ENCODE data around the gene NUSAP1.
"Not testable (repeated sequence)": the region's sequence is repeated elsewhere in the genome, so short reads cannot be mapped to it uniquely, and the experiment has no call there.

The NUSAP1 gene

GRCh38 chr15:41332194-41333025 is at the start of gene NUSAP1, which contains the start of gene OIP5:
TSS of gene NUSAP1 (plus strand) at chr15:41332881. CDS start at chr15:41332958, 77 bp downstream.
TSS of gene OIP5 (minus strand) at chr15:41332591. CDS start at chr15:41332561, 30 bp downstream.
- peak; percentile 98 for DNase-seq

DNA sequence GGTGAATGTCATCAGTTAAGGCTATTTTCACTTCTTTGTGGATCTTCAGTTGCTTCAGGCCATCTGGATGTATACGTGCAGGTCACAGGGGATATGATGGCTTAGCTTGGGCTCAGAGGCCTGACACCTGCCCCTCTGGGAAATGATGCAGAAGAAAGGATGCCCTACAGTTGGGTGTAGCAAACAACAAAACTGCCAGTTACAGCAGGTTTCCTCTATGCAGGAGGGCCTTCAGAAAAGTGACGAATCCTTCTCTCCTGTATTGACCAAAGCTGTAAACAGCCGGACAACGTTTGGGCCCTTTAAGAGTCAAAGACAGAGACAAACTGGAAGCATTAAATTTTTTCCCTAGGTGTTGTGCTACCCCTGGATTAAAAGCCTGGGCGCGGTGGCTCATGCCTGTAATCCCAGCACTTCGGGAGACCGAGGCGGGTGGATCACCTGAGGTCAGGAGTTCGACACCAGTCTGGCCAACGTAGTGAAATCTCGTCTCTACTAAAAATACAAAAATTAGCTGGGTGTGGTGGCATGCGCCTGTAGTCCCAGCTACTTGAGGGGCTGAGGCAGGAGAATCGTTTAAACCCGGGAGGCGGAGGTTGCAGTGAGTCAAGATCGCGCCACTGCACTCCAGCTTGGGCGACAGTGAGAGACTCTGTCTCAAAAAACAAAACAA is 49.6 kb upstream of the NUSAP1 start:
- not testable (repeated sequence) for DNase-seq

DNA sequence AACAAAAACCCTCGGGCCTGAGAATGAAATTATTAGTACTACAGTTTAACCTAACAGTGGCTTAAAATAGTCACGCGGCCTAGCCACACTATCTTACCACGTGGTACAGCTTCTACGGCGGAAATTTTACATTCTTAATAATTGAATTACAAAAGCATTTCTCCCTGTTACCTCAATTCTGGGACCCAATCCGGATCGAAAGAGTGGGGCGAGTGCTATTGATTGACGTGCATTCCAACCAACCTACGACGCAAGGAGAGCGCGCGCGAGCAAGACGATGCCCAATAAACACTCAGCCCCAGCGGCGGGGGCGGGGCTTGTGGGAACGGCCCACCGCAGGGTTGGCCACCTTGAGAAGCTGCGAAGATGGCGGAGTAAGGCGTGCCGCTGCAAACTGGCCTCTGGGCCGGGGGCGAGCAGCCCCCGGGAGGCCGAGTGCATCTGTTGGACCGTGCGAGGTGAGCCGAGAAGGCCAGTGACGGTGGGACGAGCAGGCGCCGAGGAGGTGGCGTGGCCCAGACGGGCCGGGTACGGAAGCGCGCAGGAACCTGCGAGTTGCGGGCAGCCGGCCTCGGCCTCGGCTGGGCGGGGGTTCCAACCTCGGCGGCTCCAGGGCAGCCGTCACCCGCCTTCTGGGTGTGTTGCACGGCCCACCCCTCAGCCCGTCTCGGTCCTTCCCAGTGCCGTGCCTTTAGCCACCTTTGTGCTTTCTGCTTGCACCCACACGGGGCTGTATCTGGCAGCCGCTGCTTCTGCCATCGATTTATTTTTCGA is 48.8 kb upstream of the NUSAP1 start:
- peak; percentile 93 for DNase-seq

- DNase-seq = no peak
Observed at GRCh38 chr15:41284427-41285177, 48.1 kb upstream of the NUSAP1 start.

GRCh38 chr15:41285285-41285684 is 47.4 kb upstream of the NUSAP1 start:
- DNase-seq = no peak

DNA sequence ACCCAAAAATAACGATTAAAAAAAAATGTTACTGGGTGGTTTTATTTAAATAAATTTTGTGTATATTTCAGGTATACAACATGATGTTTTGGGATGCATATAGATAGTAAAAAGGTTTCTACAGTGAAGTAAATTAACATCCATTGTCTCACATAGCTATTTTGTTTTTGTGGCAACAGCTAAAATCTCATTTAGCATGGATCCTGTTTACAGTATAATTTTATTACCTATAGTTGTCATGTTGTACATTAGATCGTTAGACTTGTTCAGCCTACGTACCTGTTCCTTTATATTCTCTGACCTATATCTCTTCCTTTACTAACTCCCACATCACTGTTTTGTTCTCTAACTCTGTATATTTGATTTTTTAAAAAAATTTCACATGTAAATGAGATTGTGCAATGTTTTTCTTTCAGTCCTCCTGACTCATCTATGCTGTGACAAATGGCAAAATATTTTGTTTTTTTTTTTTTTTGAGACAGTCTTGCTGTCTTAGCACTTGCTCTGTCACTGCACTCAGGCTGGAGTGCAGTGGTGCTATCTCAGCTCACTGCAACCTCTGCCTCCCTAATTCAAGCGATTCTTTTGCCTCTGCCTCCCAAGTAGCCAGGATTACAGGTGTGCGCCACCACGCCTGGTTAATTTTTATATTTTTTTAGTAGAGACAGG is 45.9 kb upstream of the NUSAP1 start:
- no peak for DNase-seq

DNA sequence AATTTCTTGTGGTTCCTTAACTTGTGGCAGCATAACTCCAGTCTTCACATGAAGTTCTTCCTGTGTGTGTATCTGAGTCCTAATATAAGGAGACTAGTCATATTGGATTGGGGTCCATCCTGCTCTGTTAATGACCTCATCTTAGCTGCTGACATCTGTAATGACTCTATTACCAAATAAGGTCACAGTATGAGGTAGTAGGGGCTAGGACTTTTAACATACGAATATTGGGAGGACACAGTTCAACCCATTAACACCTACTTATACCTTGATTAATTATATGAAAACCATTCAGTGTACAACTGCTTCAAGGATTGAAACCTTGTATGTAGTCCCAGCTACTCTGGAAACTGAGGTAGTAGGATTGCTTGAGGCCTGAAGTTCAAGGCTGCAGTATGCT is 44.2 kb upstream of the NUSAP1 start:
- no peak for DNase-seq

- no peak for DNase-seq
Observed at GRCh38 chr15:41289953-41290352, 42.7 kb upstream of the NUSAP1 start.

DNA sequence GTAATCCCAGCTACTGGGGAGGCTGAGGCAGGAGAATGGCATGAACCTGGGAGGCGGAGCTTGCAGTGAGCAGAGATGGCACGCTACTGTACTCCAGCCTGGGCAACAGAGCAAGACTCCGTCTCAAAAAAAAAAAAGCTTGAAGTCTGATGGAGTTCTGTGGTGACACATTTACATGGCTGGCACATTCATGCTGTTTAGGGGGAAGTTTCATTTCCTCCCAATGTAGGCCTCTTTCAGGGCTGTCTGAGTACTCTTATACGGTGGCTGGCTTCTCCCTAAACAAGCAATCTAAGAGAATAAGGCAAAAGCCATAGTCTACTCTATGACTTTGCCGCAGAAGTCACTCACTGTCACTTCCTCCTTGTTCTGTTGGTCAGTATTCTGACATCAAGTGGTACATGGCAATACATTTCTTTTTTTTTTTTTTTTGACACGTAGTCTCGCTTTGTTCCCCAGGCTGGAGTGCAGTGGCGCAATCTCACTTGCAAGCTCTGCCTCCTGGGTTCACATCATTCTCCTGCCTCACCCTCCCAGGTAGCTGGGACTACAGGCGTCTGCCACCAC is 41.5 kb upstream of the NUSAP1 start:
- DNase-seq = no peak

DNA sequence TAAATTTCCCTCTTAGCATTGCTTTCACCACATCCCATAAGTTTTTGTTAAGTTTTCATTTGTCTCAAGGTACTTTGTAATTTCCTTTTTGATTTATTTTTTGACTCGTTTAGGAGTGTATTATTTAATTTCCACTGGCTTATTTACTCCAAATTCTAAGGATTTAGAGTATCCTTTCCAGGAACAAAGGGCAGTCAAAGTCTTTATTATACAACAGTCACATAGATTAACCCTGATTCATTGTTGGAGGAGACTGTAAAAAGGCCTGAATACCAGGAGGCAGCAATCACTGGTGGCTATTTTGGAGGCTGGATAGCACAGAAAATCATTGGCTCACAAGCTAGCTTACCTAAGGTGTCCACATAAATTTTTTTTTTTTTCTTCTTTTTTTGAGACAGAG is 40.2 kb upstream of the NUSAP1 start:
- DNase-seq = no peak

DNA sequence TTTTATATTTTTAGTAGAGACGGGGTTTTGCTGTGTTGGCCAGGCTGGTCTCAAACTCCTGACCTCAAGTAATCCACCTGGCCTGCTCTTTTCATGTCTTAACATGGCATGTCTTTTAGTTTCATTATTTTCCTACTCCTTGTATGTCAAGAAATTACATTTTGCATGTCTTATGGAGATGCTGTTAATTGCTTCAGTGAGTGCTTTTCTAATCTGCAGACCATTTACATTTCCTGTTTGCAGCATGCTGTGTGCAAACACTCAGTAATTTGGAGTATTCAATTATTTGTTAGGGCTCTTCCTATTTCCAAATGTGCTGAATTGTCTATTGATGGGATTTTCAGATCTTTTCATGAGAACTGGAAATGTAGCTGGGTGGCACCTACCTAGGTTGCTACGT is 31.5 kb upstream of the NUSAP1 start:
- not testable (repeated sequence) for DNase-seq

- DNase-seq = no peak
Observed at GRCh38 chr15:41301587-41301986, 31.1 kb upstream of the NUSAP1 start.

GRCh38 chr15:41304149-41304770 is 28.4 kb upstream of the NUSAP1 start:
- DNase-seq = no peak

GRCh38 chr15:41307679-41308078 is 25.0 kb upstream of the NUSAP1 start:
- DNase-seq = no peak

- no peak for DNase-seq
Observed at GRCh38 chr15:41309226-41309905, 23.3 kb upstream of the NUSAP1 start.

DNA sequence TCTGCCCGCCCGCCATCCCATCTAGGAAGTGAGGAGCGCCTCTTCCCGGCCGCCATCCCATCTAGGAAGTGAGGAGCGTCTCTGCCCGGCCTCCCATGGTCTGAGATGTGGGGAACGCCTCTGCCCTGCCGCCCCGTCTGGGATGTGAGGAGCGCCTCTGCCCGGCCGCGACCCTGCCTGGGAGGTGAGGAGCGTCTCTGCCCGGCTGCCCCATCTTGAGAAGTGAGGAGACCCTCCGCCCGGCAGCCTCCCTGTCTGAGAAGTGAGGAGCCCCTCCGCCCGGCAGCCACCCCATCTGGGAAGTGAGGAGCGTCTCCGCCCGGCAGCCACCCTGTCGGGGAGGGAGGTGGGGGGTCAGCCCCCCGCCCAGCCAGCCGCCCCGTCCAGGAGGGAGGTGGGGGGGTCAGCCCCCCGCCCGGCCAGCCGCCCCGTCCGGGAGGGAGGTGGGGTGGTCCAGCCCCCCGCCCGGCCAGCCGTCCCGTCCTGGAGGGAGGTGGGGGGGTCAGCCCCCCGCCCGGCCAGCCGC is 11.8 kb upstream of the NUSAP1 start:
- not testable (repeated sequence) for DNase-seq

DNA sequence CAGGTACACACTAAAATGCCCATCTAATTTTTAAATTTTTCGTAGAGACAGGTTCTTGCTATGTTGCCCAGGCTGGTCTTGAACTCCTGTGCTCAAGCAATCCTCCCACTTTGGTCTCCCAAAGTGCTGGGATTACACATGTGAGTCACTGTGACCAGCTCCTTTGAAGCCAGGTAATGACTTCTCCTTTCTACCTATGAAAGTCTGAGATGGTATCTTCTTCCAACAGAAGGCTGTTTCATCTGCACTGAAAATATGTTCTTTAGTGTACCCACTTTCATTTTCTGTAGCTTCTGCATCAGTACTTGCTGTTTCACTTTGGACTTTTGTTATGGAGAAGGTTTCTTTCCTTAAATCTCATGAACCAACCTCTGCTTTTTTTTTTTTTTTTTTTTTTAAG is 9.1 kb upstream of the NUSAP1 start:
- DNase-seq = no peak

- no peak for DNase-seq
Observed at GRCh38 chr15:41331281-41331680, 1.4 kb upstream of the NUSAP1 start.

GRCh38 chr15:41331833-41332193 is 868 bp upstream of the NUSAP1 start:
- DNase-seq = no peak

- no peak for DNase-seq
Observed at GRCh38 chr15:41333026-41333562, 413 bp downstream of the NUSAP1 start.
